ENCODE data around the gene HNF4A. TPM values are rescaled to one million over a fixed set of nuclear protein-coding genes. Genes with fewer than 3 reads are reported as not detected.

The HNF4A gene
- total RNA-seq, 2 experiments from 2014 or later = not detected

- Histone ChIP-seq H3K4me2 (ENCODE audit: low read length) (no peak overlapping the region), H4K20me1 (ENCODE audit: insufficient read depth, low read length) (no peaks in the 10 kb centered on the region), H3K9me2 (ENCODE audit: insufficient read depth, low read length) (no peaks in the 10 kb centered on the region), H3K36me3 (ENCODE audit: insufficient read depth, low read length) (no peaks in the 10 kb centered on the region), H3K4me3 (ENCODE audit: low read depth, low read length, poor library complexity, severe bottlenecking) (no peak overlapping the region), H3K27ac (ENCODE audit: low read depth, low read length, poor library complexity, severe bottlenecking) (no peak overlapping the region), H2AFZ (ENCODE audit: low read length) (no peak overlapping the region), H3K9me3 (ENCODE audit: low read length) (no peaks in the 10 kb centered on the region), H3K79me2 (ENCODE audit: insufficient read depth, low read depth, low read length) (no peaks in the 10 kb centered on the region), H3K4me1 (ENCODE audit: insufficient read depth, low read length, poor library complexity, severe bottlenecking) (no peaks in the 10 kb centered on the region)
- POLR2A ChIA-PET = no interaction called here
- CTCF ChIA-PET (ENCODE audit: unreplicated experiment) = no interaction called here
- DNase-seq (ENCODE audit: low spot score) = no peak
- TF ChIP-seq CTCF (conservative IDR thresholded peaks at IDR 0.05; ENCODE audit: low read length) = no peak
- TF ChIP-seq EZH2phosphoT487 (IDR thresholded peaks at IDR 0.05; ENCODE audit: borderline replicate concordance, low read depth, low read length) = no peak
- BruUV-seq (replicated peaks) = no TSS peak
- intact Hi-C loops (cut with micrococcal nuclease; ENCODE audit: unreplicated experiment) = no loop called here
Measured at GRCh38 chr20:44358776-44359175, 3.3 kb downstream of the HNF4A start.

GRCh38 chr20:44360221-44360620 lies 4.7 kb downstream of the HNF4A start:
- Histone ChIP-seq H3K9me2 (ENCODE audit: insufficient read depth, low read length) (no peaks in the 10 kb centered on the region), H3K4me3 (ENCODE audit: low read depth, low read length, poor library complexity, severe bottlenecking) (no peak overlapping the region), H3K4me1 (ENCODE audit: insufficient read depth, low read length, poor library complexity, severe bottlenecking) (no peaks in the 10 kb centered on the region), H3K9me3 (ENCODE audit: low read length) (no peaks in the 10 kb centered on the region), H3K4me2 (ENCODE audit: low read length) (no peak overlapping the region), H4K20me1 (ENCODE audit: insufficient read depth, low read length) (no peaks in the 10 kb centered on the region), H2AFZ (ENCODE audit: low read length) (no peak overlapping the region), H3K79me2 (ENCODE audit: insufficient read depth, low read depth, low read length) (no peaks in the 10 kb centered on the region), H3K36me3 (ENCODE audit: insufficient read depth, low read length) (no peaks in the 10 kb centered on the region), H3K27ac (ENCODE audit: low read depth, low read length, poor library complexity, severe bottlenecking) (no peak overlapping the region)
- TF ChIP-seq EZH2phosphoT487 (IDR thresholded peaks at IDR 0.05; ENCODE audit: borderline replicate concordance, low read depth, low read length) = no peak
- TF ChIP-seq CTCF (conservative IDR thresholded peaks at IDR 0.05; ENCODE audit: low read length) = no peak
- no peak for DNase-seq (ENCODE audit: low spot score)
- intact Hi-C loops (cut with micrococcal nuclease; ENCODE audit: unreplicated experiment) = no loop called here
- no TSS peak for BruUV-seq (replicated peaks)
- CTCF ChIA-PET (ENCODE audit: unreplicated experiment) = no interaction called here
- POLR2A ChIA-PET = interaction anchor here (0.5 kb wide), 1 partner anchor 694 kb away, joined by 4 read pairs; no protein-coding TSS in a partner anchor

- no peaks in the 10 kb centered on the region for H3K4me1 ChIP-seq (ENCODE audit: insufficient read depth, low read length, poor library complexity, severe bottlenecking)
- H3K27ac ChIP-seq (ENCODE audit: low read depth, low read length, poor library complexity, severe bottlenecking) = no peak overlapping the region
- H3K36me3 ChIP-seq (ENCODE audit: insufficient read depth, low read length) = no peaks in the 10 kb centered on the region
- H3K4me3 ChIP-seq (ENCODE audit: low read depth, low read length, poor library complexity, severe bottlenecking) = no peak overlapping the region
- intact Hi-C loops (cut with micrococcal nuclease; ENCODE audit: unreplicated experiment) = no loop called here
- H2AFZ ChIP-seq (ENCODE audit: low read length) = no peak overlapping the region
- no TSS peak for BruUV-seq (replicated peaks)
- no peak for DNase-seq (ENCODE audit: low spot score)
- no peaks in the 10 kb centered on the region for H4K20me1 ChIP-seq (ENCODE audit: insufficient read depth, low read length)
- H3K4me2 ChIP-seq (ENCODE audit: low read length) = no peak overlapping the region
- H3K9me3 ChIP-seq (ENCODE audit: low read length) = no peaks in the 10 kb centered on the region
- POLR2A ChIA-PET = no interaction called here
- H3K79me2 ChIP-seq (ENCODE audit: insufficient read depth, low read depth, low read length) = no peaks in the 10 kb centered on the region
- no peaks in the 10 kb centered on the region for H3K9me2 ChIP-seq (ENCODE audit: insufficient read depth, low read length)
- TF ChIP-seq EZH2phosphoT487 (IDR thresholded peaks at IDR 0.05; ENCODE audit: borderline replicate concordance, low read depth, low read length) (no peak), CTCF (conservative IDR thresholded peaks at IDR 0.05; ENCODE audit: low read length) (no peak)
- CTCF ChIA-PET (ENCODE audit: unreplicated experiment) = no interaction called here
Measured at GRCh38 chr20:44361021-44361420, 5.5 kb downstream of the HNF4A start.

Measured in OCI-LY7 (cell line).